Smooth muscle cell (in vitro differentiated cells): ENCODE data around the gene CPE. TPM values are rescaled to one million over a fixed set of nuclear protein-coding genes. Genes with fewer than 3 reads are reported as not detected.

Experiments
- DNase-seq: peaks from one replicate; lab custom pipeline; 2025; ENCODE audit not compliant: unreplicated experiment; lab: John Stamatoyannopoulos, UW
- H2AFZ ChIP-seq: fragments of 200-600 bp; sonication (generic); 2 replicates; pipeline ENCODE4 v1.6.0; 2016; ENCODE audit warnings: antibody characterized with exemption, low read depth, mild to moderate bottlenecking
- H3F3A ChIP-seq: fragments of 200-600 bp; sonication (generic); 2 replicates; pipeline ENCODE4 v1.6.0; 2017; ENCODE audit warnings: antibody characterized with exemption, low read depth
- H3K27ac ChIP-seq: fragments of 200-600 bp; sonication (generic); 2 replicates; pipeline ENCODE4 v1.5.1; 2016; ENCODE audit warnings: low read depth, mild to moderate bottlenecking
- H3K27me3 ChIP-seq: fragments of 200-600 bp; sonication (generic); 2 replicates; pipeline ENCODE4 v1.6.1; 2016; ENCODE audit warnings: low read depth, mild to moderate bottlenecking
- H3K36me3 ChIP-seq: fragments of 200-600 bp; sonication (generic); 2 replicates; pipeline ENCODE4 v1.5.1; 2016; ENCODE audit warnings: low read depth
- H3K4me1 ChIP-seq: fragments of 200-600 bp; sonication (generic); 2 replicates; pipeline ENCODE4 v1.5.1; 2016; ENCODE audit warnings: low read depth
- H3K4me2 ChIP-seq: fragments of 200-600 bp; sonication (generic); 2 replicates; pipeline ENCODE4 v1.6.0; 2016; ENCODE audit warnings: mild to moderate bottlenecking
- H3K4me3 ChIP-seq: fragments of 200-600 bp; sonication (generic); 2 replicates; pipeline ENCODE4 v1.5.1; 2016; ENCODE audit warnings: mild to moderate bottlenecking
- H3K79me2 ChIP-seq: fragments of 200-600 bp; sonication (generic); 2 replicates; pipeline ENCODE4 v1.6.0; 2016; ENCODE audit warnings: low read depth, mild to moderate bottlenecking
- H3K9ac ChIP-seq: fragments of 200-600 bp; sonication (generic); 2 replicates; pipeline ENCODE4 v1.6.0; 2016; ENCODE audit warnings: low read depth
- H3K9me3 ChIP-seq: fragments of 200-600 bp; sonication (generic); replicated peaks from 2 replicates; pipeline ENCODE4 v1.5.1; 2016; ENCODE audit warnings: low read depth
- H4K20me1 ChIP-seq: fragments of 200-600 bp; sonication (generic); 2 replicates; pipeline ENCODE4 v1.6.0; 2016; ENCODE audit warnings: low read depth
- WGBS: methylation state at CpG from one replicate; pipeline ENCODE4 v1.1.7; 2016; ENCODE audit warnings: low lambda C conversion rate; 5-methylcytosine and 5-hydroxymethylcytosine counted together
- polyA plus RNA-seq: library from polyadenylated mRNA; unstranded; fragments of >200 nt; fragmentation: Nextera tagmentation; extraction: Ambion mirVana; gene quantifications from 2 replicates; pipeline ENCODE4 v1.2.1, GENCODE V29; 2016
- total RNA-seq: library from RNA; depleted of rRNA; stranded (reverse); fragments of >200 nt; gene quantifications from 2 replicates; pipeline ENCODE4 v1.2.3, GENCODE V29; 2014
- TF ChIP-seq, protein P1 (sequence below): fragments of 200-600 bp; sonication (generic); IDR thresholded peaks from 2 replicates; pipeline ENCODE4 v1.5.1; 2017; ENCODE audit warnings: borderline replicate concordance, mild to moderate bottlenecking, antibody characterized with exemption; ENCODE audit not compliant: insufficient read depth, poor library complexity, severe bottlenecking

CPE gene
- total and polyA plus RNA-seq, 2 experiments from 2014 or later: 45.9 to 47.6 TPM

DNA sequence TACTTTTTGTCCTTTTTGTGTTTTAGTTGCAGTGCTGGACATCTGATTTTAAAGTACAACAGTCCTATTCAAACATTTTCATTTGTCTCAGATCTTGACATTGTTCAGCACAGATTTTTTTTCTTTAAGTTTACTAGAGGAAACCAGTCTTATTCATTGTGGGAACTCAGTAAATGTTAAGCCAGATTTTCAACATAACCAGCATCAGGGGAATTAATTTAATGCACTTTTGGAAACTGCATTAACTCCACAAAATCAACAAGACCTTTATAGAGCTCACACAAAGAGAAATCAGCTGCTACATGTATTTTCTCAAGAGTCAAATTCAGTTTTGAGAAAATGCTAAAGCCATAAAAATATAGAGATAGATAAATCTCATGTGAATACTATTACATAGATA is 9.9 kb downstream of the CPE start:
- Histone ChIP-seq H3K9ac (no peak overlapping the region), H3K27ac (no peak overlapping the region)
- TF ChIP-seq, protein P1, sequence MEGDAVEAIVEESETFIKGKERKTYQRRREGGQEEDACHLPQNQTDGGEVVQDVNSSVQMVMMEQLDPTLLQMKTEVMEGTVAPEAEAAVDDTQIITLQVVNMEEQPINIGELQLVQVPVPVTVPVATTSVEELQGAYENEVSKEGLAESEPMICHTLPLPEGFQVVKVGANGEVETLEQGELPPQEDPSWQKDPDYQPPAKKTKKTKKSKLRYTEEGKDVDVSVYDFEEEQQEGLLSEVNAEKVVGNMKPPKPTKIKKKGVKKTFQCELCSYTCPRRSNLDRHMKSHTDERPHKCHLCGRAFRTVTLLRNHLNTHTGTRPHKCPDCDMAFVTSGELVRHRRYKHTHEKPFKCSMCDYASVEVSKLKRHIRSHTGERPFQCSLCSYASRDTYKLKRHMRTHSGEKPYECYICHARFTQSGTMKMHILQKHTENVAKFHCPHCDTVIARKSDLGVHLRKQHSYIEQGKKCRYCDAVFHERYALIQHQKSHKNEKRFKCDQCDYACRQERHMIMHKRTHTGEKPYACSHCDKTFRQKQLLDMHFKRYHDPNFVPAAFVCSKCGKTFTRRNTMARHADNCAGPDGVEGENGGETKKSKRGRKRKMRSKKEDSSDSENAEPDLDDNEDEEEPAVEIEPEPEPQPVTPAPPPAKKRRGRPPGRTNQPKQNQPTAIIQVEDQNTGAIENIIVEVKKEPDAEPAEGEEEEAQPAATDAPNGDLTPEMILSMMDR: no peak

DNA sequence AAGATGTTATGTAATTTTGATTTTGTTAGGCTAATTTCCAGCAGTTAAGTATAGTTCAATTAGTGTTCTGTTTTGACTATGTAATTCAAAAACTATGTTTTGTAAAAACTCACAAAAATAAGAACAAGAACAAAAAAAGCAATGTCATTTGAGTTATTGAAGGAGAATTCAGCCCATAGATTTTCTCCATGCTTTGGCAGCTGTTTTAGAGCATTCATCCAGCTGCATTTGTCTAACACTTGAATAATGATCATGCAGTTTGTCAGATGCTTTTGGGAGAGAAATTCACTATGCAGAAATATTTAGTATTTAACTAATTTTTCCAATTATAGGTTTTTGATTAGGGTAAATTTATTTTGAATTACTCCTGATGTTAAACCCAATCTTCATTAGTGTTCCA is 14.2 kb downstream of the CPE start:
- H3K79me2 ChIP-seq: no peaks in the 10 kb centered on the region
- no peak for DNase-seq
- H3K9ac ChIP-seq: no peak overlapping the region
- H3F3A ChIP-seq: no peaks in the 10 kb centered on the region
- H3K4me2 ChIP-seq: no peak overlapping the region
- no peaks in the 10 kb centered on the region for H3K27me3 ChIP-seq
- H3K9me3 ChIP-seq: no peaks in the 10 kb centered on the region
- H3K4me3 ChIP-seq: no peak overlapping the region
- H2AFZ ChIP-seq: no peak overlapping the region
- no peak overlapping the region for H3K27ac ChIP-seq
- no peaks in the 10 kb centered on the region for H3K4me1 ChIP-seq
- no peaks in the 10 kb centered on the region for H3K36me3 ChIP-seq
- no peaks in the 10 kb centered on the region for H4K20me1 ChIP-seq
- TF ChIP-seq, protein P1: no peak

More for the DNA sequence above, 9.9 kb downstream of the CPE start:
- H3F3A ChIP-seq: no peaks in the 10 kb centered on the region
- no peaks in the 10 kb centered on the region for H4K20me1 ChIP-seq
- H2AFZ ChIP-seq: no peak overlapping the region
- H3K9me3 ChIP-seq: no peaks in the 10 kb centered on the region
- H3K4me1 ChIP-seq: peaks cover 1% of the 10 kb centered on the region
- H3K27me3 ChIP-seq: no peaks in the 10 kb centered on the region
- DNase-seq: no peak
- no peaks in the 10 kb centered on the region for H3K79me2 ChIP-seq
- H3K36me3 ChIP-seq: no peaks in the 10 kb centered on the region
- no peak overlapping the region for H3K4me2 ChIP-seq
- no peak overlapping the region for H3K4me3 ChIP-seq

DNA sequence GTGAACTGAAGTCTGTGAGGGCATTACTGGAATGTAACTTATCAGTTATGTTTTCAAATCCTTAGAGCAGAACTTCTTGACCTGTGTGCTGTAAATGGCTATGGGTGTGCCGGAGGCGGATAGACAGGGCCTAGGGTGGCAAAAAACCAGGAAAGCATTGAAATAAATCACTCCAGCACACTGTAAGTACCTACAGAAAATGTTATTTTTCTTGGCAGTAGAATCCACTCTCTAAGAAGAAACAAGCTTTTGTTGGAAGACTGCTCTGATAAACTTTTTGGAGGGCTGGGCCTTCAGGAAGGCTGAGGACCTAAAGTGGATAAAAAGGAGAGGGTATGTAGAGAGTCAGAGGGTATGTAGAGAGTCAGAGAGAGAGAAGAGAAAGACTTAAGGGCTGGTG is 14.9 kb downstream of the CPE start:
- no peak overlapping the region for H3K27ac ChIP-seq
- WGBS: 50% methylated on average over 2 of the region's 2 CpGs
- no peak overlapping the region for H2AFZ ChIP-seq
- no peaks in the 10 kb centered on the region for H4K20me1 ChIP-seq
- H3K4me2 ChIP-seq: no peak overlapping the region
- H3K27me3 ChIP-seq: no peaks in the 10 kb centered on the region
- TF ChIP-seq, protein P1: no peak
- no peaks in the 10 kb centered on the region for H3F3A ChIP-seq
- no peak overlapping the region for H3K4me3 ChIP-seq
- H3K4me1 ChIP-seq: no peaks in the 10 kb centered on the region
- H3K9ac ChIP-seq: no peak overlapping the region
- no peak for DNase-seq
- H3K36me3 ChIP-seq: no peaks in the 10 kb centered on the region
- H3K9me3 ChIP-seq: no peaks in the 10 kb centered on the region
- no peaks in the 10 kb centered on the region for H3K79me2 ChIP-seq

DNA sequence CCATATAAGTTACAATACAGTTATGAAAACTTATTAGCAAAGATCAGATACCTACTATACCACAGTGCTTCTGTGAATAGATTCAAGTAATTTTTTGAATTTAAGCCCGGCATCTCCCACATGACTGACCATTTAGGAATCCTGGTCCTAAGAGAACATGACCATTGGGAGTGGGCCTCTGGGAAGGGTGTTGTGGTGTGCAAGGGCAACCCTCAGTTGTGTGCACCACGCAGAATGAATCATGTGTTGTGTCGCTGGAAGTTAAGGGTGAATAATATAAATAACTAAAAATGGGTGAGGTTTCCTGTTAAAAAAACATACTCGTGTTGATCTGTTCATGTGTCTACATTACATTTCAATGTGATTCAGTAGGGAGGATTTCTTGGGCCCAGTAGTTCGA is 15.5 kb downstream of the CPE start:
- TF ChIP-seq, protein P1: no peak
- no peak overlapping the region for H2AFZ ChIP-seq
- no peaks in the 10 kb centered on the region for H3K4me1 ChIP-seq
- H3K27ac ChIP-seq: no peak overlapping the region
- no peak overlapping the region for H3K4me2 ChIP-seq
- H3F3A ChIP-seq: no peaks in the 10 kb centered on the region
- no peaks in the 10 kb centered on the region for H3K9me3 ChIP-seq
- no peak overlapping the region for H3K9ac ChIP-seq
- no peaks in the 10 kb centered on the region for H3K79me2 ChIP-seq
- WGBS: 93% methylated on average over 5 of the region's 5 CpGs
- H3K4me3 ChIP-seq: no peak overlapping the region
- H3K36me3 ChIP-seq: no peaks in the 10 kb centered on the region
- H3K27me3 ChIP-seq: no peaks in the 10 kb centered on the region
- DNase-seq: no peak
- no peaks in the 10 kb centered on the region for H4K20me1 ChIP-seq
